Endothelial cell of umbilical vein (primary cell): ENCODE data around the gene MALT1. TPM values are rescaled to one million over a fixed set of nuclear protein-coding genes. Genes with fewer than 3 reads are reported as not detected.

Experiments
- BruUV-seq: library from RNA; stranded (reverse); fragments of 400-500 nt; replicated peaks from 2 replicates; lab custom pipeline; 2021; lab: Mats Ljungman, UMichigan
- CTCF ChIA-PET: fragments of 300-600, 350-600 bp; sonication (Branson Sonifier 250); formaldehyde crosslinking; loops from one replicate; lab custom pipeline; 2021; ENCODE audit warnings: antibody characterized with exemption, inconsistent platforms; lab: Charles Lee
- POLR2A ChIA-PET: fragments of 300-600, 350-600 bp; sonication (Branson Sonifier 250); formaldehyde crosslinking; loops from one replicate; lab custom pipeline; 2021; ENCODE audit warnings: antibody characterized with exemption, inconsistent platforms; lab: Charles Lee
- DNase-seq: peaks from one replicate; pipeline ENCODE4 v3.0.0-alpha.2; 2011; ENCODE audit warnings: low read depth, low spot score
- FAIRE-seq: peaks from 2 replicates; lab custom pipeline; 2011; peaks lifted over from hg19 to GRCh38; lab: Jason Lieb, UNC
- H2AFZ ChIP-seq: 2 replicates; pipeline ENCODE4 v1.6.0; 2012; ENCODE audit warnings: low read depth, low read length, control low read depth, inconsistent platforms
- H3K27ac ChIP-seq: 2 replicates; pipeline ENCODE4 v1.5.1; 2011; ENCODE audit warnings: low read depth, mild to moderate bottlenecking, control low read depth, low read length, moderate library complexity; ENCODE audit not compliant: insufficient read depth
- H3K27me3 ChIP-seq, 2 experiments: 2 replicates each; pipeline versions ENCODE4 v1.6.0 to v1.6.1; 2011; ENCODE audit warnings: low read length in 2 of 2, mixed read lengths in 1 of 2; ENCODE audit not compliant: control insufficient read depth in 2 of 2, insufficient read depth in 2 of 2
- H3K36me3 ChIP-seq, 2 experiments: 2 replicates in 1 of 2; 3 replicates in 1 of 2; pipeline ENCODE4 v1.5.1; 2011; ENCODE audit warnings: low read length in 2 of 2, mild to moderate bottlenecking in 1 of 2, moderate library complexity in 1 of 2; ENCODE audit not compliant: control insufficient read depth in 2 of 2, insufficient read depth in 2 of 2; ENCODE audit errors: extremely low read depth in 1 of 2
- H3K4me1 ChIP-seq: 3 replicates; pipeline ENCODE4 v1.5.1; 2011; ENCODE audit warnings: mild to moderate bottlenecking, low read length; ENCODE audit not compliant: control insufficient read depth, insufficient read depth; ENCODE audit errors: extremely low read depth
- H3K4me2 ChIP-seq: 2 replicates; pipeline ENCODE4 v1.6.1; 2011; ENCODE audit warnings: low read length, control low read depth, mixed read lengths; ENCODE audit not compliant: insufficient read depth
- H3K4me3 ChIP-seq, 3 experiments: fragments of 200-600 bp in 1 of 3; sonication (generic), shearing (Covaris generic) in 1 of 3; replicated peaks in 1 of 3; 2 replicates each; pipeline ENCODE4 v1.5.1; 2011 to 2016; ENCODE audit warnings: control low read depth in 3 of 3, low read length in 3 of 3, mild to moderate bottlenecking in 2 of 3, inconsistent platforms in 1 of 3, low read depth in 1 of 3, moderate library complexity in 1 of 3; ENCODE audit not compliant: insufficient read depth in 1 of 3
- H3K79me2 ChIP-seq: 2 replicates; pipeline ENCODE4 v1.6.0; 2012; ENCODE audit warnings: low read length, inconsistent platforms; ENCODE audit not compliant: control insufficient read depth, insufficient read depth
- H3K9ac ChIP-seq: replicated peaks from 2 replicates; pipeline ENCODE3; 2011; ENCODE audit warnings: low read length, control low read depth; ENCODE audit not compliant: insufficient read depth; ENCODE audit errors: extremely low read depth
- H3K9me1 ChIP-seq: replicated peaks from 3 replicates; pipeline ENCODE4 v1.6.0; 2011; ENCODE audit warnings: mild to moderate bottlenecking, low read length; ENCODE audit not compliant: control insufficient read depth, insufficient read depth; ENCODE audit errors: extremely low read depth
- H3K9me3 ChIP-seq: replicated peaks from 2 replicates; pipeline ENCODE4 v1.5.1; 2012; ENCODE audit warnings: low read length, inconsistent platforms; ENCODE audit not compliant: control insufficient read depth, insufficient read depth
- H4K20me1 ChIP-seq: replicated peaks from 2 replicates; pipeline ENCODE3; 2011; ENCODE audit warnings: mild to moderate bottlenecking, low read length; ENCODE audit not compliant: control insufficient read depth, insufficient read depth; ENCODE audit errors: extremely low read depth
- EZH2 ChIP-seq: IDR thresholded peaks from 2 replicates; pipeline ENCODE4 v1.6.1; 2012; ENCODE audit warnings: borderline replicate concordance, low read depth, mild to moderate bottlenecking, moderate library complexity, low read length, inconsistent platforms; ENCODE audit not compliant: severe bottlenecking
- FOS ChIP-seq: IDR thresholded peaks from 2 replicates; pipeline ENCODE4 v1.6.1; 2011; ENCODE audit warnings: mild to moderate bottlenecking, low read length, moderate library complexity, borderline replicate concordance; ENCODE audit not compliant: insufficient read depth
- GATA2 ChIP-seq: IDR thresholded peaks from 2 replicates; pipeline ENCODE4 v1.7.0; 2011; ENCODE audit warnings: low read depth, mild to moderate bottlenecking, moderate library complexity, mixed read lengths, low read length; ENCODE audit not compliant: insufficient read length, insufficient read depth
- JUN ChIP-seq: IDR thresholded peaks from 2 replicates; pipeline ENCODE4 v1.6.1; 2011; ENCODE audit warnings: borderline replicate concordance, low read depth; ENCODE audit not compliant: insufficient read length, insufficient read depth
- MYC ChIP-seq: IDR thresholded peaks from one replicate; pipeline ENCODE4 v1.6.1; 2011; ENCODE audit warnings: mild to moderate bottlenecking, low read depth, low read length
- POLR2A ChIP-seq: IDR thresholded peaks from 2 replicates; pipeline ENCODE4 v1.6.1; 2012; ENCODE audit warnings: low read depth, mild to moderate bottlenecking, control low read depth, low read length
- POLR2AphosphoS5 ChIP-seq: IDR thresholded peaks from 2 replicates; pipeline ENCODE4 v1.6.1; 2012; ENCODE audit warnings: low read depth, mild to moderate bottlenecking, control low read depth, low read length, moderate library complexity; ENCODE audit not compliant: insufficient read depth
- dilution Hi-C: fragments of 300-500 bp; cut with MboI; formaldehyde crosslinking; loops from one replicate; pipeline ENCODE4 v1.15.0; 2019; ENCODE audit warnings: low sequenced_read_pairs; ENCODE audit not compliant: extremely low pct_ligation_motif_present
- intact Hi-C: fragments of 100-400 bp; cut with micrococcal nuclease; formaldehyde crosslinking; loops from one replicate; pipeline ENCODE4 v1.10.0; 2022
- polyA plus RNA-seq, 4 experiments: library from polyadenylated mRNA; depleted of rRNA in 3 of 4; stranded (reverse) in 3 of 4; unstranded in 1 of 4; fragments of >200 nt; gene quantifications; 2 replicates each; pipeline versions ENCODE4 v1.2.1 to v1.2.3, GENCODE V29; 2011 to 2012; ENCODE audit warnings: missing spikeins in 1 of 4
- total RNA-seq: library from RNA; stranded (reverse); gene quantifications from 2 replicates; pipeline ENCODE4 v1.2.3, GENCODE V29; 2021
- TF ChIP-seq, protein P1 (sequence below): IDR thresholded peaks from 2 replicates; pipeline ENCODE4 v1.6.1; 2011; ENCODE audit not compliant: insufficient read depth, insufficient read length
- TF ChIP-seq, protein P2 (sequence below), 2 donors: IDR thresholded peaks; 1 replicate in 1 of 2; 2 replicates in 1 of 2; pipeline ENCODE4 v1.5.1; 2011; ENCODE audit warnings: low read length in 2 of 2, mild to moderate bottlenecking in 2 of 2, moderate library complexity in 2 of 2, control low read depth in 1 of 2, inconsistent platforms in 1 of 2, low read depth in 1 of 2; ENCODE audit not compliant: insufficient read depth in 1 of 2; ENCODE audit errors: extremely low read depth in 1 of 2

Gene MALT1
- total and polyA plus RNA-seq, 2 donors (not counting 3 experiments of a cell fraction or from before 2014, with no cell fraction given): 2.8 to 5.1 TPM

DNA sequence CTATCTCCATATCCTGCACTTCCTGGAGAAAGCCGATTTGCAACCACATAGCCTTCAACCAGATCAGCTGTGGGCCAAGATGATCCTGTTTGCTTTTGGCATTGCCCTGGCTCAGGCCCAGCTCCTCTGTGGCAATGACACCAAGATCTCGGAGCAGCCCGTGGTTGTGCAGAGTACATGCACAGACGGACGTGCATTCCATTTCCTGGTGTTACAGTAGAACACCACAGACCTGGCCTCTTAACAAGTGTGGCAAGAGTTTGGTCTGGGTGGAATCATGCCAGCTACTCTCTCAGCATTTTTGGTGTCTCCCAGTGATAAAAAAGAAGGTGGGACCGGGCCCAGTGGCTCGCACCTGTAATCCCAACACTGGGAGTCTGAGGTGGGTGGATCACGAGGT is 20.0 kb downstream of the MALT1 start:
- Histone ChIP-seq H3K9ac (no peak overlapping the region), H2AFZ (no peak overlapping the region), H3K4me1 (peaks cover 4% of the 10 kb centered on the region), H3K36me3 (no peaks in the 10 kb centered on the region), H3K9me3 (no peaks in the 10 kb centered on the region), H3K4me2 (no peak overlapping the region), H3K4me3 (no peak overlapping the region), H3K9me1 (no peaks in the 10 kb centered on the region), H3K79me2 (no peaks in the 10 kb centered on the region), H3K27me3 (no peaks in the 10 kb centered on the region), H3K27ac (no peak overlapping the region), H4K20me1 (no peaks in the 10 kb centered on the region)
- intact Hi-C loops (no loop called here), dilution Hi-C loops (no loop called here)
- ChIA-PET POLR2A (no interaction called here), CTCF (interaction anchor here (0.6 kb wide), 1 partner anchor 617 kb away, joined by 3 read pairs; no protein-coding TSS in a partner anchor)
- DNase-seq (no peak), FAIRE-seq (no peak)
- BruUV-seq: no TSS peak
- no peak for TF ChIP-seq GATA2
- TF ChIP-seq POLR2AphosphoS5: no peak
- TF ChIP-seq FOS: no peak
- TF ChIP-seq JUN: no peak
- TF ChIP-seq, protein P1, sequence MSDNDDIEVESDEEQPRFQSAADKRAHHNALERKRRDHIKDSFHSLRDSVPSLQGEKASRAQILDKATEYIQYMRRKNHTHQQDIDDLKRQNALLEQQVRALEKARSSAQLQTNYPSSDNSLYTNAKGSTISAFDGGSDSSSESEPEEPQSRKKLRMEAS: no peak
- TF ChIP-seq MYC: no peak
- no peak for TF ChIP-seq POLR2A
- TF ChIP-seq EZH2: no peak
- TF ChIP-seq, protein P2, sequence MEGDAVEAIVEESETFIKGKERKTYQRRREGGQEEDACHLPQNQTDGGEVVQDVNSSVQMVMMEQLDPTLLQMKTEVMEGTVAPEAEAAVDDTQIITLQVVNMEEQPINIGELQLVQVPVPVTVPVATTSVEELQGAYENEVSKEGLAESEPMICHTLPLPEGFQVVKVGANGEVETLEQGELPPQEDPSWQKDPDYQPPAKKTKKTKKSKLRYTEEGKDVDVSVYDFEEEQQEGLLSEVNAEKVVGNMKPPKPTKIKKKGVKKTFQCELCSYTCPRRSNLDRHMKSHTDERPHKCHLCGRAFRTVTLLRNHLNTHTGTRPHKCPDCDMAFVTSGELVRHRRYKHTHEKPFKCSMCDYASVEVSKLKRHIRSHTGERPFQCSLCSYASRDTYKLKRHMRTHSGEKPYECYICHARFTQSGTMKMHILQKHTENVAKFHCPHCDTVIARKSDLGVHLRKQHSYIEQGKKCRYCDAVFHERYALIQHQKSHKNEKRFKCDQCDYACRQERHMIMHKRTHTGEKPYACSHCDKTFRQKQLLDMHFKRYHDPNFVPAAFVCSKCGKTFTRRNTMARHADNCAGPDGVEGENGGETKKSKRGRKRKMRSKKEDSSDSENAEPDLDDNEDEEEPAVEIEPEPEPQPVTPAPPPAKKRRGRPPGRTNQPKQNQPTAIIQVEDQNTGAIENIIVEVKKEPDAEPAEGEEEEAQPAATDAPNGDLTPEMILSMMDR (IDR thresholded peaks at IDR 0.05; ENCODE audit: extremely low read depth in 1 of 2, insufficient read depth in 1 of 2, low read depth in 1 of 2, low read length in 2 of 2): no peak
